ENCODE results near the gene IQSEC3.

IQSEC3 gene

DNA sequence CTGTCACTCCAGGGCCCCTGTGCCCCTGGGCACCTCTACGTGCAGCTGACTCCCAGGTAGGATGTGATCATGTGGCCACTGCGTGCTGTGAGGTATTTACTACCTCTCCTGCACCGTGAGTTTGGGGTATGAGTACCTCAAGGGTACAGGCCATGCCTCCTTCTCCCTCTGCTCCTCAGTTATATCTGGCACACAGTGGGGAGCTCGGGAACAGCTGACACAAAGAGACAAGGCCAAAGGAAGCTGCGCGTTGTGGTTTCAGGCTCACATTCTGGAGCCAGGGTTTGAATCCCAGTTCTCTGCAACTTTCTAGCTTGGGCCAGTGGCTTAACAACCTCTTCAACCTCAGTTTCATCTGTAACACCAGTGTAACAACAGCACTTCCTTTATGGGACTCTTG, 155.2 kb downstream of the IQSEC3 start:
- DNase-seq = no peak

DNA sequence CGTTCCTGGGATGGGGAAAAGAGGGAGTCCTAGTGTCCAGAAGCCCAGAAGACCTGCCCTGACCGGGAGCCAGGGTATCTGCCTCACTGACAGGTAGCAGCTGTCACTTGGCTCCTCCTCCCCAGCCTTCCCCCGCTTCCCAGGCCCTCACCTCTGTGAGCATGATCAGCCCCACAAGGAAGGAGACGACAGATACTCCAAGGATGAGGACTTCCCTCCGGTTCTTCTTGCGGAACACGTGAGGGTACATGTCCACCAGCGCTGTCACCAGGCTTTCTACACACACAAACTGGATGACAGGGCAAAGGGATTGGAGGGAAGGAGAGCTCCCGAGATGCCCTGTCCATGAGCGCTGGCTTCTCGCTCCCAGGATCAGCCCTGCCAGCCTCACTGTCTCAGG, 157.3 kb downstream of the IQSEC3 start:
- DNase-seq = no peak

DNA sequence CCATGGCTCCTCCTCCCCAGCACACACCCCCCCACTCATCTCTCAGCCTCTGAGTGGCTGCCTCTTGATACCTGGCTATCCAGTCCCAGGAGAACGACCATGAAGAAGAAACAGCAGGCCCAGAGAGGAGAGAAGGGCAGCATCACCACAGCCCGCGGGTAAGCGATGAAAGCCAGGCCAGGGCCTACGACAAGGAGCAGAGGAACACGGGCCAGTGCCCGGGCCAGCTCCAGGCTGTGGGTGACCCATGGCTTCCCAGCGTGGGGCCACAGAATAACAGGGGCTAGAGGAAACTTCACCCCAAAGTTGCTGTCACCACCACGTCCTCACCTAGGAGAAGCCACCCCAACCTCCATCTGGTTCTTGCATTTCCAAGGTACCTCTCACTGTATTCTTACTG, 157.8 kb downstream of the IQSEC3 start:
- DNase-seq = no peak

DNA sequence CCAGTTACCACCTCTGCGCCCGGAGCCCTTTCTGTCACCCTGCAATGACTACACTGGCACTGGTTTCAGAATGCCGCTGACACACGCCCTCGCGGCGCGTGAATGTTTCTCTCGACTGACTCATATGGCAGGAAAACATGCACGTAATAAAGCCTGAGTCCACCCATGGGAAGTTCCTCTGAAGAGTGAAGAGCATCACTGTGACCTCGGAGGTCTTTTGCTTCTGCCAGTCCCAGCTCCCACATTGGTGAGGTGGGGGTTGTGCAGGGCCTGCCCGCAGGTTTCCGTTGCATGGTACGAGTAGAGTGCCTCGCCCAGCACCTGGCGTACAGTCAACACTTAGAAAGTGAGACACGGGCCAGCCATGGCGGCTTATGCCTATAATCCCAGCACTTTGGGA, 158.4 kb downstream of the IQSEC3 start:
- no peak for DNase-seq

DNA sequence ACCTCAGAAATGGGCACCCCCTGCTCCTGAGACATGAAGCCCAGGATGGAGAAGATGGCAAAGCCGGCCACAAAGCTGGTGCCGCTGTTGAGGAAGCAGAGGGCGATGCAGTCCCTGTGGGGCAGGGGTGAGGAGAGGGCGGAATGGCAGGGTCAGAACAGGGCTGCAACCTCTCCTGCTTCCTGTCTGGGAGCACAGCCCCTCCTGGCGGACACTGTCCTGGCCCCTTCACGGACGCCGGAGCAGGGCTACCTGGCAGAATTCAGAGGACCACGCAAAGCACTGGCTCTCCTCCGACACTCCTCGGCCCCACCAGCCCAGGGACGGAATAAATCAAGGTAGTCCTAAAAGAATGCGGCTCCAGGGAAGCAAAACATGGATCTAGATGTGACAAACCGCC, 159.8 kb downstream of the IQSEC3 start:
- DNase-seq = no peak

DNA sequence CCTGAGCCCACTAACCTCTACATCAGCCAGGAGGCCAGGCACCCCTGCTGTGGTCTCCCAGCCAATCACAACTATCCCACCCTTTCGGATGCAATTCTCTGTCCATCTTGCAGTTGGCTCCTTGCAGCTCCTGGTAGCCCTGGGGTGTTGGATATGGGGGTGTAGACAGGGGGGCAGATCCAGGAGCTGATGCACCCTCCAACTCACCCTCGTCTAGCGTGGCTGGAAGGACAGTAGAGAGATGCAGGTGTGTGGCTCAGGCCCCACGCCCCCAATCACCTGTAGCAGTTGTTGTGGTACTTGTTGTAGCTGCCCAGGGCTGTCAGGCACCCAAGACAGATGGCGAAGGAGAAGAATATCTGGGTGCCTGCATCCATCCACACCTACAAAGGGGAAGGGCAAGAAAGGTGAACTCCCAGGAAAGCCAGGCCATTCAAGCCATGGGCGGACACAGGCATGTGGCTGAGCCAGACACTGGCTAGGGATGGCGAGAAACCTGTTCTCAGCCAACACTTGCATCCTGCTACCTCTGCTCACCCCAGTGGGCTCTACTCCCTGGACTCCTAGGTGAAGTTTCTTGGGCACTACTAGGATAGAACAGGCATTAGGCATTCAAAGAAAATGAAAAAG, 160.8 kb downstream of the IQSEC3 start:
- no peak for DNase-seq

Measured in central memory CD4-positive, alpha-beta T cell (primary cell).